GM12873 (cell line): ENCODE measurements around the gene OSBPL8.

Experiments used
- TF ChIP-seq, protein P1 (sequence below): IDR thresholded peaks from 2 replicates; pipeline ENCODE4 v1.5.1; 2012; ENCODE audit warnings: low read depth, mild to moderate bottlenecking, moderate library complexity, low read length, control low read depth; ENCODE audit not compliant: insufficient read depth; ENCODE audit errors: missing control alignments

OSBPL8 gene

DNA sequence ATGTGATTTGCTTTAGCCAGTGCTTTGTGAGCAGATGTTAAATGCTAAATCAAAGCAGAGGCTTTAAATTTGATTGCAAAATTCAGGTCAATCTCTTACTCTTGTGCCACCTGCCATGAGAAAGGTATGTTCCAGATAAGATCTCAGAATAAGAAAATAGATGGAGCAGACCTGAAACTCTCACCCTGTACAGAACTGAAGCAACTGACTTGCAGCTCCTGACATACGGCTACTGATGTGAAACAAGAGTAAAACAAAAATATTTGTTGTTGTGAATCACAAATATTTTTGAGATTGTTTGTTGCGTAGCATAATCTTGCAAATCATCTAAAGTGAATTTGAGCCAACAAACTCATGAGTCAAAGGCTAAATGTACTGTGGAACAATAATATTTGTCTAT lies 3.5 kb upstream of the OSBPL8 start:
- TF ChIP-seq, protein P1, sequence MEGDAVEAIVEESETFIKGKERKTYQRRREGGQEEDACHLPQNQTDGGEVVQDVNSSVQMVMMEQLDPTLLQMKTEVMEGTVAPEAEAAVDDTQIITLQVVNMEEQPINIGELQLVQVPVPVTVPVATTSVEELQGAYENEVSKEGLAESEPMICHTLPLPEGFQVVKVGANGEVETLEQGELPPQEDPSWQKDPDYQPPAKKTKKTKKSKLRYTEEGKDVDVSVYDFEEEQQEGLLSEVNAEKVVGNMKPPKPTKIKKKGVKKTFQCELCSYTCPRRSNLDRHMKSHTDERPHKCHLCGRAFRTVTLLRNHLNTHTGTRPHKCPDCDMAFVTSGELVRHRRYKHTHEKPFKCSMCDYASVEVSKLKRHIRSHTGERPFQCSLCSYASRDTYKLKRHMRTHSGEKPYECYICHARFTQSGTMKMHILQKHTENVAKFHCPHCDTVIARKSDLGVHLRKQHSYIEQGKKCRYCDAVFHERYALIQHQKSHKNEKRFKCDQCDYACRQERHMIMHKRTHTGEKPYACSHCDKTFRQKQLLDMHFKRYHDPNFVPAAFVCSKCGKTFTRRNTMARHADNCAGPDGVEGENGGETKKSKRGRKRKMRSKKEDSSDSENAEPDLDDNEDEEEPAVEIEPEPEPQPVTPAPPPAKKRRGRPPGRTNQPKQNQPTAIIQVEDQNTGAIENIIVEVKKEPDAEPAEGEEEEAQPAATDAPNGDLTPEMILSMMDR = no peak

DNA sequence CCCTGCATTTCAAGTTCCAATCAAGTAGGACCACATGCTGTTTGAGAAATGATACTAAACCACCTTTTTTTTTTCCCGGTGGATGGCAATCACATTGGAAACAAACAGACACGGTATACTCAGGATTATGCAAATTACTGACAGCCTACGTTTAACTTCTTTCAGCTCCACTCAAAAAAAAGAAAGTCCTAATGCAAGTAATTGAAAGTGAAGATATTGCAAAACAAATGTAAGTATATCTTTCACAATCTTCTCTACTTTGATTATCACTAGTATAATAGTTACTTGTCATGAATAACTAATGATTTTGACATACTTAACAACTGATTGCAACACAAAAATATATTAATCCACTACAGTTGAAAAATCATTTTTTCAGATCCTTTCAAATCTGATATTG lies 2.6 kb upstream of the OSBPL8 start:
- TF ChIP-seq, protein P1 = no peak

DNA sequence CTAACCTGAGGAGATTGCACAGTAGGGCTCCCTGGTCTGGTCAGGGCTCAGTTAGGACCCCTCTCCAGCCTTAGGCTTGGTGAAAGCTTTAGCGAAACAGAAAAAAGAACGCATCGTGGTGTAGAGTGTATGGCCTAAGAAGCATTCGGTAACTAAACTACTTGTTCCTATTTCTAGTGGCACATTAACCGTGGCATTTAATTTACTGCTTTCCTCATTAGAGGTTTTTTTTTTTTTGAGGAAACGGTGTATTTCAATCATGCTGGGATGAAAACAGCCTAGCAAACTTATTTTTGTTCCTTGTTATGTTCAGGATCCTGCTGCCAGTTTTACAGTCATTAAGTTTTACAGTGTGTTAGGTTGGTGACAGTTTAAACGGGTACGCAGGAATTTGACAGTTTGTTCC lies 518 bp upstream of the OSBPL8 start:
- TF ChIP-seq, protein P1 = no peak

DNA sequence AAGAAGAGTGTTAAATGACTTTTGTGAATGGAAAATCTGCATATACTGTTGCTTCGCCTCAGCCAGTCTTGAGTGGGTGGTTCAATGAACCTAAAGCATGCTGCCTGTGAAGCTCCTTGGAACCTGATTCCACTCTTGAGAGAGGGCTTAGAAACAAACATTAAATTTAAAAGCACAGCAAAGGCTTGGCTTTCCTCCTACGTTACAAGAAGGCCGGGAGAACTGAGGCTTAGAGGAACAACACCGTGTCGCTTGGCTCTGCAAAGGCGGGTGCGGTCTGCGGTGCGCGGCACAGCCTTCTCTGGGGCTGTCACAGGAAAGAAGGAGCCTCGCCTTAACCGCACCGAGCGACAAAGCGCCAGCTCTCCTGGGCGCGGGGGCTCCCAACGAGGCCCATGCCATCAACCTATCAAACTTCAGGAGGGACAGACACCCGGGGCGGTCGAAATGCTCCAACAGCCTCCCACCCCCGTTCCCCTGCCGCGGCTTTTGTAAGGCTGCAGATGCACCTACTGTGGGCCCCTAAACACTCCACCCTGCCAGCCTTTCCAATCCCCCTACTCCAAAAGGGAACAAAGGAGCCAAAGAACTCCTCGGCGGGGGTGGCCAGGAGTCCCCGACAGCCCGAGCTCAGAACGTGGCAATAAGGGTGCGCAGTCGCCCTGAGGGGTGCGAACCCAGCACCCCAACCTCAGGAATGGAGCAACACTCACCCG lies 729 bp downstream of the OSBPL8 start:
- TF ChIP-seq, protein P1 = no peak

DNA sequence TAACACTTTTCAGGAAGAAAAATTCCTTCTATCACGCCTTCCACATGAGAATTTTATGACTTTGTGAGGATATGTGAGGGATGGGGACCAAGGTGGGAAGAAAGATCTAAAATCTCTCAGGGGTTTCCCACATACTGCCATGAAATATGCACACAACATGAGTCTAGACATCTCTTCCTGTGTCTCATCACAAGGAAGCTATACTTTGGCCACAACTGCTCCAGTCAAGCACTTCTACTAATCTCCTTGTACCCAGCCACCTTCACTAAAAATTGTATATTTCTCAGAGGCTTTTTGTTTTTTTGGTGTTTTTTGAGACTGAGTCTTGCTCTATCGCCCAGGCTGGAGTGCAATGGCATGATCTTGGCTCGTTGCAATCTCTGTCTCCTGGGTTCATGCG lies 3.2 kb downstream of the OSBPL8 start:
- TF ChIP-seq, protein P1 = no peak

DNA sequence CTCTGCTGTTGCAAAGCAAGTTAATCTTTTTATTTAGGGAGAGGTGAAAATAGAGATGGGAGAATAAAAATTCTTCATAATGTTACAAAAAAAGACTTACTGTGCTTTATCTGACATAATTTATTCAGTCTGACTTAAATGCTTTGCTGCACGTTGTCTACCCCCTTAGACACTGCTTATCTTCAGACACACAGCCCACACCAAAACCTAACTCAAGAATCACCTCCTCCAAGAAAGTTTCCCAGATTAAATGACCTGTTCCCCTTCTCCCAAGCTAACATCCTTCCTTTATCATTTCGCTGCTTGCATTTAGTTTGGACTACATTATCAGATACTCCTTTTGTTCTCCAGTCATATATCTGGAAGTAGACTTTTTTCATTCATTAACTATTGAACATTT lies 3.8 kb downstream of the OSBPL8 start:
- TF ChIP-seq, protein P1 = no peak

DNA sequence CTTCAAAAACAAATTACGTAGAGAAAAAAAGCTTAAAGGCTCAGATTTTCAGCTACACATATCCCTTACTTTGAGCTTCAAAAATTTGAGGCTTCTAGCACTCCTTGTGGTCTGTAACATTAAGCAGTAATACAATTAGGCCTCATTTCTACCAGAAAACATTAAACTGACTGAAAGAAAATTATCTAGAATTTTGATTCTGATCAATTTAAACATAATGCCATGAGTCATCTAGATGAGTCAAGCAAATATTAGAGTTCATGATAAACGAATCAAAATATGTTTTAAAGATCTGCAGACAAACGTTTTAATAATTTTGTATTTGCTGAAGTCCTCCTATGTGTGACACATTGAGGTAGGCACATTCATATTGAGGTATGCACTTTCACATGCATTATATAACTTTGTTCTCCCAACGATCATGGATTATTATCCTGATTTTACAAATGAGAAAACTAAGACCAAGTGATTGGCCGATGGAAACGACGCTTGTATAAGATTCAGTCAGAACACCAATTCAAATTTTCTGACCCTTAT lies 4.3 kb downstream of the OSBPL8 start:
- TF ChIP-seq, protein P1 = no peak
